ENCODE measurements around the gene UBE3C.

UBE3C gene

GRCh38 chr7:157138424-157139110 is at the start of gene UBE3C:
Gene UBE3C (plus strand): TSS chr7:157138926. CDS start chr7:157139273, 347 bp downstream.
- H3K4me3 ChIP-seq (IDR thresholded peaks at IDR 0.05; ENCODE audit: insufficient read depth, low read depth, low read length) = no peak within 1 kb of the TSS
- peaks cover 31% of the 10 kb centered on the region for H4K20me1 ChIP-seq (ENCODE audit: insufficient read depth)
- peaks cover 45% of the 10 kb centered on the region for H3K79me2 ChIP-seq (ENCODE audit: insufficient read depth, low read depth)
- peaks cover 48% of the 10 kb centered on the region for H3K4me1 ChIP-seq (ENCODE audit: low read depth, poor library complexity, severe bottlenecking)
- peak within 1 kb of the TSS; percentile 34 for H2AFZ ChIP-seq (ENCODE audit: low read depth)
- TF ChIP-seq, protein P1, sequence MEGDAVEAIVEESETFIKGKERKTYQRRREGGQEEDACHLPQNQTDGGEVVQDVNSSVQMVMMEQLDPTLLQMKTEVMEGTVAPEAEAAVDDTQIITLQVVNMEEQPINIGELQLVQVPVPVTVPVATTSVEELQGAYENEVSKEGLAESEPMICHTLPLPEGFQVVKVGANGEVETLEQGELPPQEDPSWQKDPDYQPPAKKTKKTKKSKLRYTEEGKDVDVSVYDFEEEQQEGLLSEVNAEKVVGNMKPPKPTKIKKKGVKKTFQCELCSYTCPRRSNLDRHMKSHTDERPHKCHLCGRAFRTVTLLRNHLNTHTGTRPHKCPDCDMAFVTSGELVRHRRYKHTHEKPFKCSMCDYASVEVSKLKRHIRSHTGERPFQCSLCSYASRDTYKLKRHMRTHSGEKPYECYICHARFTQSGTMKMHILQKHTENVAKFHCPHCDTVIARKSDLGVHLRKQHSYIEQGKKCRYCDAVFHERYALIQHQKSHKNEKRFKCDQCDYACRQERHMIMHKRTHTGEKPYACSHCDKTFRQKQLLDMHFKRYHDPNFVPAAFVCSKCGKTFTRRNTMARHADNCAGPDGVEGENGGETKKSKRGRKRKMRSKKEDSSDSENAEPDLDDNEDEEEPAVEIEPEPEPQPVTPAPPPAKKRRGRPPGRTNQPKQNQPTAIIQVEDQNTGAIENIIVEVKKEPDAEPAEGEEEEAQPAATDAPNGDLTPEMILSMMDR (conservative IDR thresholded peaks at IDR 0.05; ENCODE audit: low read depth, low read length) = no peak
- peak within 1 kb of the TSS; percentile 55 for H3K4me2 ChIP-seq
- peaks cover 17% of the 10 kb centered on the region; the same call in 1 of the 2 replicates for H3K36me3 ChIP-seq (ENCODE audit: insufficient read depth)
- H3K27me3 ChIP-seq (ENCODE audit: insufficient read depth, low read depth) = no peaks in the 10 kb centered on the region
- peak within 1 kb of the TSS; percentile 89 for H3K9ac ChIP-seq
- H3K27ac ChIP-seq = peak within 1 kb of the TSS; percentile 86

DNA sequence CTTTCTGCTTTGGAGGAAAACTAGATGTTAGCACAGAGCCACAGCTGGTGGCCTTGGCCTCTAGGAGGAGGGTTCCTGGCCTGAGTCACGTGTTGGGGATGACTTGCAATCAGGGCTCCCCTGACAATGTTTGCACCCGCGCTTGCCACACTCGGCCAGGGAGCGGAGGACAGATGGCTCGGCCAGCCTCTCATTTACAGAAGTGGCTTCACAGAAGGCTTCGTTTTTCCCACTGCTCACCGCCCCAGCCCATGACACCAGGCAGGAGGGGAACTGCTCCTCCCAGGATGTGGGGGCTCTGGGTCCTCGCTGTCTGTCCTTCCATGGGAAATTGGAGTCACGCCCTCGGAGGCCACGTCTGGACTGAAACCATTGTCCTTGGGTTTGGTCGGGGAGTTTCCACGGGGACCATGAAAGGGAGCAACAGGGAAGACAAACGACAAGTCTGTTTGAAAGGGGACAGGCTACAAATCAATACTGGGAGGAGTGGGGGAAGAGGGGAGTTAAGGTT is 49.6 kb upstream of the UBE3C start:
- Histone ChIP-seq H3K27ac (no peak overlapping the region), H3K4me1 (ENCODE audit: low read depth, poor library complexity, severe bottlenecking) (no peaks in the 10 kb centered on the region), H2AFZ (ENCODE audit: low read depth) (no peak overlapping the region), H4K20me1 (ENCODE audit: insufficient read depth) (no peaks in the 10 kb centered on the region), H3K4me2 (no peak overlapping the region), H3K36me3 (ENCODE audit: insufficient read depth) (no peaks in the 10 kb centered on the region), H3K79me2 (ENCODE audit: insufficient read depth, low read depth) (no peaks in the 10 kb centered on the region), H3K4me3 (IDR thresholded peaks at IDR 0.05; ENCODE audit: insufficient read depth, low read depth, low read length) (no peak overlapping the region), H3K9ac (no peak overlapping the region), H3K27me3 (ENCODE audit: insufficient read depth, low read depth) (no peaks in the 10 kb centered on the region)
- TF ChIP-seq, protein P1 (conservative IDR thresholded peaks at IDR 0.05; ENCODE audit: low read depth, low read length) = no peak

GRCh38 chr7:157090485-157091165 is 48.1 kb upstream of the UBE3C start:
- TF ChIP-seq, protein P1 (conservative IDR thresholded peaks at IDR 0.05; ENCODE audit: low read depth, low read length) = no peak
- Histone ChIP-seq H3K4me3 (IDR thresholded peaks at IDR 0.05; ENCODE audit: insufficient read depth, low read depth, low read length) (no peak overlapping the region), H4K20me1 (ENCODE audit: insufficient read depth) (no peaks in the 10 kb centered on the region), H3K4me1 (ENCODE audit: low read depth, poor library complexity, severe bottlenecking) (no peaks in the 10 kb centered on the region), H3K79me2 (ENCODE audit: insufficient read depth, low read depth) (no peaks in the 10 kb centered on the region), H3K36me3 (ENCODE audit: insufficient read depth) (no peaks in the 10 kb centered on the region), H3K27ac (no peak overlapping the region), H3K9ac (no peak overlapping the region), H3K4me2 (no peak overlapping the region), H3K27me3 (ENCODE audit: insufficient read depth, low read depth) (no peaks in the 10 kb centered on the region), H2AFZ (ENCODE audit: low read depth) (no peak overlapping the region)

DNA sequence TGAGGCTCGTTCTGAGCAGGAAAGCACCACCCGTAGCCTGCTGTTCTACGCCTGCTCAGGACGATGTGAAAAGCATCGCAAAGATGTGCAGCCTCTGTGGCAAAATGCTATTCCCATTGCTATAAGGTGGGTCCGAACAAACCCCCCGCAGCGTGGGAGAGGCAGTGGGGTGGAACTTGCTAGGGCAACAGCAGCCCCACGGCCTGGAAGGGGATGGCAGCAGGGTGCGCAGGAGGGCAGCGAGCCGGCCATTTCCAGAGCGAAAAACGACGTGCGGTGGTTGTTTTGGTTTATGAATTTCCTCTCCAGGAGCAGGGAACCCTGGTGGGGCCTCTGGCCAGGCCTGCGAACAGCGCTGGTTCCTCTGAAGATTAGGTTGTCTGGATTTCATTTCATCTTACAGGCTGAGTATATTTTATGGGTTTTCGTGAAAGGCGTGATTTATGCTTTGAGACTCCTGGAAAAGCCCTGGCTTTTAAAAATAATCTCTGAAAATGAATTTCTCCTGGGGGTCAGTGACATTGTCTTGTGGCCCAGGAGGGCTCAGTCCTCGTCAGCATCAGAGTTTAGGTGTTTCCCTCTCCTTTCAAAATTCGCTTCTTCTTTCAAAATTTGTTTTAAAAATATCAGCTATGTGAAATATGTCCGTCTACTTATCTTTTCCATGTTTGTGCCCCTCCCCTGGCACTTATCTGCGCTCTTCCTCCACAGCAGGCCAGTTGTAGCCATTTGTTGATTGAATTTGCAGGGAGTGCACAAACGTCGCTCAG is 42.3 kb upstream of the UBE3C start:
- Histone ChIP-seq H3K27me3 (ENCODE audit: insufficient read depth, low read depth) (no peaks in the 10 kb centered on the region), H4K20me1 (ENCODE audit: insufficient read depth) (no peaks in the 10 kb centered on the region), H3K4me1 (ENCODE audit: low read depth, poor library complexity, severe bottlenecking) (no peaks in the 10 kb centered on the region), H3K79me2 (ENCODE audit: insufficient read depth, low read depth) (no peaks in the 10 kb centered on the region), H3K4me2 (no peak overlapping the region), H2AFZ (ENCODE audit: low read depth) (no peak overlapping the region), H3K4me3 (IDR thresholded peaks at IDR 0.05; ENCODE audit: insufficient read depth, low read depth, low read length) (no peak overlapping the region), H3K36me3 (ENCODE audit: insufficient read depth) (no peaks in the 10 kb centered on the region), H3K9ac (no peak overlapping the region), H3K27ac (no peak overlapping the region)
- TF ChIP-seq, protein P1 (conservative IDR thresholded peaks at IDR 0.05; ENCODE audit: low read depth, low read length) = no peak
